ENCODE measurements around the gene URM1.

The URM1 gene

DNA sequence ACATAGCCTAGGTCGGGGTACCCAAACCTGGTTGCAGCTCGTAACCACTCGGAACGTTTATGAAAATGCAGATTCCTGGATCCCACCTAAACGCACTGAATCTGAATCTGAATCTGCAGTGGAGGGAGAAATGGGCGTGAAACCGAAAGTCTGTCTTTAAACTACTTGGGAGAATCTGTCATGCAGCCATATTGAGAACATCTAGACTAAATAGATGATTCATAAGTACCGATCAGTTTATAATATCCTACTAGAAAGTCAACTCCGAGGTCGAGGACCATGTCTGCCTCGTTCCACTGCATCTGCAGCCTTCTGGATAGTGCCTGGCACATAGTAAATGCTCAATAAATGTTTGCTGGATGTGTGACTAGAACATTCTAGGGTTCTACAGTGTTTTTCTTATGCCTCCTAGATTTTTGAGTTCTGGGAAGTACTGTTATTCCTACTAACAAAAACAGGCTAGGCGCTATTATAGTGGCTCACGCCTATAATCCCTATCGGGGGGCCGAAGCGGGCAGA lies 47.9 kb upstream of the URM1 start:
- H3K4me1 ChIP-seq (ENCODE audit: insufficient read depth, low read length, severe bottlenecking): peaks cover 25% of the 10 kb centered on the region
- H3K9me2 ChIP-seq (ENCODE audit: low read depth, low read length): no peaks in the 10 kb centered on the region
- TF ChIP-seq, protein P1, sequence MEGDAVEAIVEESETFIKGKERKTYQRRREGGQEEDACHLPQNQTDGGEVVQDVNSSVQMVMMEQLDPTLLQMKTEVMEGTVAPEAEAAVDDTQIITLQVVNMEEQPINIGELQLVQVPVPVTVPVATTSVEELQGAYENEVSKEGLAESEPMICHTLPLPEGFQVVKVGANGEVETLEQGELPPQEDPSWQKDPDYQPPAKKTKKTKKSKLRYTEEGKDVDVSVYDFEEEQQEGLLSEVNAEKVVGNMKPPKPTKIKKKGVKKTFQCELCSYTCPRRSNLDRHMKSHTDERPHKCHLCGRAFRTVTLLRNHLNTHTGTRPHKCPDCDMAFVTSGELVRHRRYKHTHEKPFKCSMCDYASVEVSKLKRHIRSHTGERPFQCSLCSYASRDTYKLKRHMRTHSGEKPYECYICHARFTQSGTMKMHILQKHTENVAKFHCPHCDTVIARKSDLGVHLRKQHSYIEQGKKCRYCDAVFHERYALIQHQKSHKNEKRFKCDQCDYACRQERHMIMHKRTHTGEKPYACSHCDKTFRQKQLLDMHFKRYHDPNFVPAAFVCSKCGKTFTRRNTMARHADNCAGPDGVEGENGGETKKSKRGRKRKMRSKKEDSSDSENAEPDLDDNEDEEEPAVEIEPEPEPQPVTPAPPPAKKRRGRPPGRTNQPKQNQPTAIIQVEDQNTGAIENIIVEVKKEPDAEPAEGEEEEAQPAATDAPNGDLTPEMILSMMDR (IDR thresholded peaks at IDR 0.05; ENCODE audit: low read length): no peak
- TF ChIP-seq EZH2 (IDR thresholded peaks at IDR 0.05; ENCODE audit: borderline replicate concordance, low read length): no peak
- peaks cover 34% of the 10 kb centered on the region; the same call in 1 of the 2 replicates for H3K36me3 ChIP-seq (ENCODE audit: insufficient read depth, low read length)
- H3K27me3 ChIP-seq (ENCODE audit: insufficient read depth, low read length): no peaks in the 10 kb centered on the region
- H3K9me3 ChIP-seq (ENCODE audit: low read length): no peaks in the 10 kb centered on the region
- H3K4me3 ChIP-seq (ENCODE audit: low read depth, low read length, poor library complexity, severe bottlenecking): peak overlapping the region; percentile 89
- H4K20me1 ChIP-seq (ENCODE audit: insufficient read depth, low read length): no peaks in the 10 kb centered on the region
- H3K27ac ChIP-seq (ENCODE audit: low read depth, low read length, poor library complexity, severe bottlenecking): peak overlapping the region; percentile 17
- peak overlapping the region; percentile 98 for H3K4me2 ChIP-seq (ENCODE audit: low read length)
- no peaks in the 10 kb centered on the region for H3F3A ChIP-seq (ENCODE audit: insufficient read depth, low read length)
- peak overlapping the region; percentile 88 for H3K9ac ChIP-seq (ENCODE audit: low read length)
- peaks cover 8% of the 10 kb centered on the region for H3K79me2 ChIP-seq (ENCODE audit: insufficient read depth, low read length)
- no peak overlapping the region for H2AFZ ChIP-seq (ENCODE audit: low read length)

DNA sequence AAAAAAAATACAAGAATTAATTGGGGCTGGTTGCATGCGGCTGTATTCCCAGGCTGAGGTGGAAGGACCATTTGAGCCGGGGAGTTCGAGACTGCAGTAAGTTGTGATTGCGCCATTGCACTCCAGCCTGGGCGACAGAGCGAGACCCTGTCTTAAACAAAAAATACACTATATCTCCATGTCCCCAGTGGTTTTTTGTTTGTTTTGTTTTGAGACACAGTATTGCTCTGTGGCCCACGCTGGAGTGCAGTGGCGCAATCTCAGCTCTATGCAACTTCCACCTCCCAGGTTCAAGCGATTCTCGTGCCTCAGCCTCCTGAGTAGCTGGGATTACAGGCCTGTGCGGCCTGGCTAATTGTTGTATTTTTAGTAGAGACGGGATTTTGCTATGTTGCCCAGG lies 47.4 kb upstream of the URM1 start:
- Histone ChIP-seq H2AFZ (ENCODE audit: low read length) (no peak overlapping the region), H3K36me3 (ENCODE audit: insufficient read depth, low read length) (peaks cover 39% of the 10 kb centered on the region; the same call in 1 of the 2 replicates), H3K4me3 (ENCODE audit: low read depth, low read length, poor library complexity, severe bottlenecking) (peak overlapping the region; percentile 89), H3K9me3 (ENCODE audit: low read length) (no peaks in the 10 kb centered on the region), H3K79me2 (ENCODE audit: insufficient read depth, low read length) (peaks cover 8% of the 10 kb centered on the region), H3F3A (ENCODE audit: insufficient read depth, low read length) (no peaks in the 10 kb centered on the region), H3K4me1 (ENCODE audit: insufficient read depth, low read length, severe bottlenecking) (peaks cover 25% of the 10 kb centered on the region), H4K20me1 (ENCODE audit: insufficient read depth, low read length) (no peaks in the 10 kb centered on the region), H3K9ac (ENCODE audit: low read length) (peak overlapping the region; percentile 88), H3K27ac (ENCODE audit: low read depth, low read length, poor library complexity, severe bottlenecking) (no peak overlapping the region), H3K9me2 (ENCODE audit: low read depth, low read length) (no peaks in the 10 kb centered on the region), H3K27me3 (ENCODE audit: insufficient read depth, low read length) (no peaks in the 10 kb centered on the region), H3K4me2 (ENCODE audit: low read length) (peak overlapping the region; percentile 98)
- no peak for TF ChIP-seq EZH2 (IDR thresholded peaks at IDR 0.05; ENCODE audit: borderline replicate concordance, low read length)
- TF ChIP-seq, protein P1 (IDR thresholded peaks at IDR 0.05; ENCODE audit: low read length): no peak

DNA sequence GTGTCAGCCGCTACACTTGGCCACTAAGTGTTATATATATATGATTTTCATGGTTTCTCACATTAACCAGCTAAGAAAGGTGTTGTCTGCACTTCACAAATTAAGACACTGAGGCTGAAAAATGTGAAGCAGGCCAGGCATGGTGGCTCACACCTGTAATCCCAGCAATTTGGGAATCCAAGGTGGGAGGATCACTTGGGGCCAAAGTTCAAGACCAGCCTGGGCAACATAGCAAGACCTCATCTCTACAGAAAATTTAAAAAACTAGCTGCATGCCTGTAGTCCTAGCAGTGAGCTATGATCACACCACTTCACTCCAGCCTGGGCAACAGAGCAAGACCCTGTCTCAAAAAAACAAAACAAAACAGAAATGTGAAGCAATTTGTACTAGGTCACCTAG lies 46.8 kb upstream of the URM1 start:
- Histone ChIP-seq H3K79me2 (ENCODE audit: insufficient read depth, low read length) (peaks cover 8% of the 10 kb centered on the region), H3K27me3 (ENCODE audit: insufficient read depth, low read length) (no peaks in the 10 kb centered on the region), H3K4me3 (ENCODE audit: low read depth, low read length, poor library complexity, severe bottlenecking) (peak overlapping the region; percentile 89), H3K27ac (ENCODE audit: low read depth, low read length, poor library complexity, severe bottlenecking) (no peak overlapping the region), H3F3A (ENCODE audit: insufficient read depth, low read length) (no peaks in the 10 kb centered on the region), H3K36me3 (ENCODE audit: insufficient read depth, low read length) (peaks cover 39% of the 10 kb centered on the region; the same call in 1 of the 2 replicates), H3K9me2 (ENCODE audit: low read depth, low read length) (no peaks in the 10 kb centered on the region), H3K4me1 (ENCODE audit: insufficient read depth, low read length, severe bottlenecking) (peaks cover 25% of the 10 kb centered on the region), H4K20me1 (ENCODE audit: insufficient read depth, low read length) (no peaks in the 10 kb centered on the region), H2AFZ (ENCODE audit: low read length) (no peak overlapping the region), H3K9ac (ENCODE audit: low read length) (peak overlapping the region; percentile 88; the same call in 1 of the 2 replicates), H3K9me3 (ENCODE audit: low read length) (no peaks in the 10 kb centered on the region), H3K4me2 (ENCODE audit: low read length) (peak overlapping the region; percentile 98; the same call in 1 of the 2 replicates)
- TF ChIP-seq, protein P1 (IDR thresholded peaks at IDR 0.05; ENCODE audit: low read length): no peak
- no peak for TF ChIP-seq EZH2 (IDR thresholded peaks at IDR 0.05; ENCODE audit: borderline replicate concordance, low read length)

All from OCI-LY1 (cell line).